Neuronal stem cell (in vitro differentiated cells): Measurements from ENCODE around the gene PGLYRP3.

Experiments used
- DNase-seq: peaks from one replicate; pipeline ENCODE4 v3.0.0-alpha.2; 2013; ENCODE audit warnings: low spot score
- H2AFZ ChIP-seq: one replicate; pipeline ENCODE4 v1.6.1; 2013; ENCODE audit warnings: mild to moderate bottlenecking, low read length, inconsistent platforms
- H2AK5ac ChIP-seq: 2 replicates; pipeline ENCODE4 v1.6.1; 2013; ENCODE audit warnings: low read depth, mild to moderate bottlenecking, inconsistent platforms, low read length, moderate library complexity, mixed read lengths
- H2BK120ac ChIP-seq: 2 replicates; pipeline ENCODE4 v1.6.1; 2013; ENCODE audit warnings: low read depth, mild to moderate bottlenecking, inconsistent platforms, low read length, moderate library complexity, mixed read lengths
- H2BK12ac ChIP-seq: one replicate; pipeline ENCODE4 v1.6.1; 2013; ENCODE audit warnings: low read length, inconsistent platforms
- H2BK15ac ChIP-seq: 2 replicates; pipeline ENCODE4 v1.6.1; 2013; ENCODE audit warnings: mild to moderate bottlenecking, low read length, inconsistent platforms, mixed read lengths
- H2BK5ac ChIP-seq: one replicate; pipeline ENCODE4 v1.6.1; 2013; ENCODE audit warnings: inconsistent platforms, mild to moderate bottlenecking, low read length, moderate library complexity
- H3K14ac ChIP-seq: one replicate; pipeline ENCODE4 v1.6.1; 2013; ENCODE audit warnings: low read length, inconsistent platforms
- H3K18ac ChIP-seq: 2 replicates; pipeline ENCODE4 v1.6.1; 2013; ENCODE audit warnings: low read length, inconsistent platforms
- H3K23ac ChIP-seq: 2 replicates; pipeline ENCODE4 v1.6.1; 2013; ENCODE audit warnings: low read depth, mild to moderate bottlenecking, mixed read lengths, low read length, inconsistent platforms; ENCODE audit not compliant: poor library complexity
- H3K27ac ChIP-seq: replicated peaks from 3 replicates; pipeline ENCODE4 v1.5.1; 2013; ENCODE audit warnings: low read length, inconsistent platforms
- H3K27me3 ChIP-seq, 3 experiments: 2 replicates each; pipeline ENCODE4 v1.6.1; 2013; ENCODE audit warnings: low read length in 3 of 3, mild to moderate bottlenecking in 2 of 3, inconsistent platforms in 1 of 3, low read depth in 1 of 3, mixed read lengths in 1 of 3, moderate library complexity in 1 of 3; ENCODE audit not compliant: control insufficient read depth in 3 of 3, insufficient read depth in 3 of 3
- H3K36me3 ChIP-seq, 2 donors: replicated peaks in 1 of 2; 2 replicates each; pipeline ENCODE4 v1.6.1; 2013; ENCODE audit warnings: low read length in 2 of 2; ENCODE audit not compliant: control insufficient read depth in 2 of 2, insufficient read depth in 2 of 2
- H3K4ac ChIP-seq: 2 replicates; pipeline ENCODE4 v1.6.1; 2013; ENCODE audit warnings: inconsistent platforms, mild to moderate bottlenecking, low read length, moderate library complexity
- H3K4me1 ChIP-seq, 2 donors: 1 replicate in 1 of 2; 2 replicates in 1 of 2; pipeline ENCODE4 v1.6.1; 2013; ENCODE audit warnings: low read length in 2 of 2, low read depth in 1 of 2; ENCODE audit not compliant: control insufficient read depth in 2 of 2, insufficient read depth in 1 of 2
- H3K4me2 ChIP-seq: one replicate; pipeline ENCODE4 v1.6.1; 2013; ENCODE audit warnings: mild to moderate bottlenecking, low read length, inconsistent platforms; ENCODE audit not compliant: insufficient read depth, poor library complexity, severe bottlenecking
- H3K4me3 ChIP-seq, 2 donors: 2 replicates each; pipeline ENCODE4 v1.5.1; 2013; ENCODE audit warnings: low read length in 2 of 2, mild to moderate bottlenecking in 2 of 2, inconsistent platforms in 1 of 2, moderate library complexity in 1 of 2
- H3K79me1 ChIP-seq: one replicate; pipeline ENCODE4 v1.6.1; 2013; ENCODE audit warnings: low read depth, mild to moderate bottlenecking, inconsistent platforms, low read length, moderate library complexity
- H3K9ac ChIP-seq: one replicate; pipeline ENCODE4 v1.6.1; 2013; ENCODE audit warnings: mild to moderate bottlenecking, low read depth, low read length, inconsistent platforms; ENCODE audit not compliant: poor library complexity
- H3K9me3 ChIP-seq, 2 donors: replicated peaks in 1 of 2; 2 replicates each; pipeline versions ENCODE3 to v1.6.1; 2013; ENCODE audit warnings: low read length in 2 of 2, mild to moderate bottlenecking in 2 of 2, inconsistent platforms in 1 of 2, low read depth in 1 of 2, mixed read lengths in 1 of 2, moderate library complexity in 1 of 2; ENCODE audit not compliant: control insufficient read depth in 2 of 2, insufficient read depth in 1 of 2
- H4K8ac ChIP-seq: one replicate; pipeline ENCODE4 v1.6.1; 2013; ENCODE audit warnings: low read depth, mild to moderate bottlenecking, inconsistent platforms, low read length, moderate library complexity
- H4K91ac ChIP-seq: one replicate; pipeline ENCODE4 v1.6.1; 2013; ENCODE audit warnings: low read length, low read depth, mild to moderate bottlenecking, inconsistent platforms; ENCODE audit not compliant: poor library complexity
- WGBS, 2 donors: extraction: QIAGEN DNeasy Blood & Tissue Kit; methylation state at CpG; one replicate each; pipeline ENCODE4 v1.1.7; 2013; ENCODE audit warnings: missing lambda C conversion rate in 2 of 2, mixed read lengths in 1 of 2; ENCODE audit not compliant: insufficient read length in 2 of 2, insufficient replicate concordance in 1 of 2; ENCODE audit errors: extremely low coverage in 2 of 2; 5-methylcytosine and 5-hydroxymethylcytosine counted together

Gene PGLYRP3

GRCh38 chr1:153251988-153252387 lies 60.8 kb downstream of the PGLYRP3 start:
- H3K4ac ChIP-seq = no peak overlapping the region
- no peak overlapping the region for H3K9ac ChIP-seq
- no peak overlapping the region for H3K23ac ChIP-seq
- H3K9me3 ChIP-seq = no peaks in the 10 kb centered on the region
- H3K4me1 ChIP-seq = peaks cover 0 to 4% of the 10 kb centered on the region in 2 donors
- H3K14ac ChIP-seq = no peak overlapping the region
- H3K36me3 ChIP-seq = no peaks in the 10 kb centered on the region
- H2BK12ac ChIP-seq = no peak overlapping the region
- no peaks in the 10 kb centered on the region for H3K79me1 ChIP-seq
- H3K18ac ChIP-seq = no peak overlapping the region
- no peak overlapping the region for H3K4me2 ChIP-seq
- no peak overlapping the region for H2AK5ac ChIP-seq
- no peak overlapping the region for H4K8ac ChIP-seq
- WGBS, 2 donors = no CpG with 5 or more reads among the region's 4 CpGs
- DNase-seq = no peak
- no peak overlapping the region for H3K27ac ChIP-seq
- no peak overlapping the region for H2BK120ac ChIP-seq
- H3K27me3 ChIP-seq = no peaks in the 10 kb centered on the region
- H2BK5ac ChIP-seq = no peak overlapping the region
- no peak overlapping the region for H2AFZ ChIP-seq
- H2BK15ac ChIP-seq = no peak overlapping the region
- H4K91ac ChIP-seq = no peak overlapping the region
- H3K4me3 ChIP-seq = no peak overlapping the region

DNA sequence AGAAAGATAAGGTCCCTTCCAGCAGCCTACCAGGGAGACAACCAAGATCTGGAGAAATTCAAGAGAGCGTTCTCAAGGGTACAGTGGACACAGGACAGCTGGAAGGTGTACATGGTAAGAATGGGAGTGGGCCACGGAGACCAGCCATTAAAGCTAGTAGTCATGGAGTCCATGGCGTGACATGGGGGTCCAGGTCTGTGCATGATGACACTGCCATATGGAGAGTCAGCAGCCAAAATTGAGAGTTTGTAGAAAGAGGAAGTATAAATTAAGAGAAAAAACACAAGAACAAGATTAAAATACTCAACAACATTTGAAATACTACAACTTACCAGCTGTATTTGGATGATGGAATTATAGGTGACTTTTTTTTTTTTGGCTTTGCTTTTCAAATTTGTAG lies 61.2 kb downstream of the PGLYRP3 start:
- Histone ChIP-seq H2BK15ac (no peak overlapping the region), H3K27me3 (no peaks in the 10 kb centered on the region), H3K14ac (no peak overlapping the region), H4K8ac (no peak overlapping the region), H3K23ac (no peak overlapping the region), H2BK5ac (no peak overlapping the region), H3K4me2 (no peak overlapping the region), H2AK5ac (no peak overlapping the region), H4K91ac (no peak overlapping the region), H3K9me3 (no peaks in the 10 kb centered on the region), H2BK120ac (no peak overlapping the region), H2AFZ (no peak overlapping the region), H3K18ac (no peak overlapping the region), H3K27ac (no peak overlapping the region), H3K9ac (no peak overlapping the region), H3K4me1 (peaks cover 0 to 4% of the 10 kb centered on the region in 2 donors), H3K4me3 (no peak overlapping the region), H2BK12ac (no peak overlapping the region), H3K36me3 (no peaks in the 10 kb centered on the region), H3K4ac (no peak overlapping the region), H3K79me1 (no peaks in the 10 kb centered on the region)
- WGBS, 2 donors = no CpG with 5 or more reads among the region's 3 CpGs
- no peak for DNase-seq

DNA sequence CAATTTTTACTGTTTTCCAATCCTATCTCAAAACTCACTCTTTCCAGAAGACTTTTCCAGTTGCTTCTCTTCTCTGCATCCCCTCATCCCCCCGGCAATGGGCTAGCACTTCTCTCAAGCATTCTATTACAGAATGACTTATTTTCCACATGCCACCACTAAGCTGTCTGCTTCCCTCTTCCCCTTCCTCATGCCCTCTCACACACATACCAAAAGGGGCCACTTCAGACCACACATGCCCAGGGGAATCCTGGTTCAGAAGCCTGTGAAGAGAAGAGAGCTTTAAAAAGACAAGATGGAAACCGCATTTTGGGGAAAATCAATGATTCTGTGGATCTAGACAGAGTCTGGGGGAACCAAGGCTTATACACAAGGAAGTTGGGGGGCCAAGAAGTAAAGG lies 61.7 kb downstream of the PGLYRP3 start:
- Histone ChIP-seq H3K4me1 (peaks cover 0 to 4% of the 10 kb centered on the region in 2 donors), H2BK120ac (no peak overlapping the region), H4K91ac (no peak overlapping the region), H4K8ac (no peak overlapping the region), H3K9ac (no peak overlapping the region), H3K79me1 (no peaks in the 10 kb centered on the region), H3K4ac (no peak overlapping the region), H3K27ac (no peak overlapping the region), H2AK5ac (no peak overlapping the region), H2BK15ac (no peak overlapping the region), H3K27me3 (no peaks in the 10 kb centered on the region), H2BK5ac (no peak overlapping the region), H3K4me3 (no peak overlapping the region), H3K9me3 (no peaks in the 10 kb centered on the region), H3K18ac (no peak overlapping the region), H3K23ac (no peak overlapping the region), H3K14ac (no peak overlapping the region), H3K4me2 (no peak overlapping the region), H2AFZ (no peak overlapping the region), H2BK12ac (no peak overlapping the region), H3K36me3 (no peaks in the 10 kb centered on the region)
- whole genome bisulfite sequencing, 2 donors = no CpG with 5 or more reads among the region's 2 CpGs
- DNase-seq = no peak

GRCh38 chr1:153250166-153250565 lies 62.6 kb downstream of the PGLYRP3 start:
- no peak overlapping the region for H3K27ac ChIP-seq
- no peak overlapping the region for H3K18ac ChIP-seq
- no peak overlapping the region for H2BK12ac ChIP-seq
- H3K36me3 ChIP-seq = no peaks in the 10 kb centered on the region
- H3K23ac ChIP-seq = no peak overlapping the region
- H3K4ac ChIP-seq = no peak overlapping the region
- peaks cover 0 to 4% of the 10 kb centered on the region in 2 donors for H3K4me1 ChIP-seq
- no peak overlapping the region for H2BK120ac ChIP-seq
- H2BK15ac ChIP-seq = no peak overlapping the region
- H3K79me1 ChIP-seq = no peaks in the 10 kb centered on the region
- no peak overlapping the region for H3K9ac ChIP-seq
- H3K14ac ChIP-seq = no peak overlapping the region
- H2AK5ac ChIP-seq = no peak overlapping the region
- H3K4me3 ChIP-seq = no peak overlapping the region
- H2BK5ac ChIP-seq = no peak overlapping the region
- no peaks in the 10 kb centered on the region for H3K9me3 ChIP-seq
- H4K8ac ChIP-seq = no peak overlapping the region
- WGBS, 2 donors = no CpG with 5 or more reads among the region's 1 CpG
- no peaks in the 10 kb centered on the region for H3K27me3 ChIP-seq
- no peak for DNase-seq
- no peak overlapping the region for H2AFZ ChIP-seq
- no peak overlapping the region for H4K91ac ChIP-seq
- H3K4me2 ChIP-seq = no peak overlapping the region
